ENCODE results near the gene ANP32E.

ANP32E gene

GRCh38 chr1:150185481-150185880, 50.4 kb downstream of the ANP32E start:
- no peak for TF ChIP-seq CTCF (IDR thresholded peaks at IDR 0.05; ENCODE audit: low read depth, low read length, missing control alignments)
- no peak overlapping the region for H3K4me3 ChIP-seq (ENCODE audit: low read depth, low read length)
- no peak for DNase-seq
- no peaks in the 10 kb centered on the region for H3K27me3 ChIP-seq (replicated peaks)
- H3K36me3 ChIP-seq (replicated peaks), result no peaks in the 10 kb centered on the region
- H3K27ac ChIP-seq, result peak overlapping the region; percentile 90
- in situ Hi-C loops (cut with HindIII; ENCODE audit: low pct_ligation_motif_present, low sequenced_read_pairs), result loop anchor here (25.0 kb wide), 1 partner anchor 98 kb away; no protein-coding TSS in a partner anchor

- Histone ChIP-seq H3K4me3 (ENCODE audit: low read depth, low read length) (no peak overlapping the region), H3K27me3 (replicated peaks) (no peaks in the 10 kb centered on the region), H3K36me3 (replicated peaks) (no peaks in the 10 kb centered on the region), H3K27ac (no peak overlapping the region)
- no peak for DNase-seq
- in situ Hi-C loops (cut with HindIII; ENCODE audit: low pct_ligation_motif_present, low sequenced_read_pairs), result loop anchor here (25.0 kb wide), 1 partner anchor 96 kb away; no protein-coding TSS in a partner anchor
- TF ChIP-seq CTCF (IDR thresholded peaks at IDR 0.05; ENCODE audit: low read depth, low read length, missing control alignments), result no peak
Observed at GRCh38 chr1:150183061-150183460, 52.9 kb downstream of the ANP32E start.

- no peaks in the 10 kb centered on the region for H3K27me3 ChIP-seq (replicated peaks)
- DNase-seq, result no peak
- TF ChIP-seq CTCF (IDR thresholded peaks at IDR 0.05; ENCODE audit: low read depth, low read length, missing control alignments), result no peak
- no peak overlapping the region for H3K4me3 ChIP-seq (ENCODE audit: low read depth, low read length)
- in situ Hi-C loops (cut with HindIII; ENCODE audit: low pct_ligation_motif_present, low sequenced_read_pairs), result loop anchor here (25.0 kb wide), 1 partner anchor 95 kb away; no protein-coding TSS in a partner anchor
- H3K36me3 ChIP-seq (replicated peaks), result no peaks in the 10 kb centered on the region
- no peak overlapping the region for H3K27ac ChIP-seq
Observed at GRCh38 chr1:150182247-150182646, 53.7 kb downstream of the ANP32E start.

GRCh38 chr1:150180474-150180873, 55.4 kb downstream of the ANP32E start:
- in situ Hi-C loops (cut with HindIII; ENCODE audit: low pct_ligation_motif_present, low sequenced_read_pairs), result loop anchor here (25.0 kb wide), 1 partner anchor 93 kb away; no protein-coding TSS in a partner anchor
- DNase-seq, result no peak
- no peaks in the 10 kb centered on the region for H3K36me3 ChIP-seq (replicated peaks)
- H3K27ac ChIP-seq, result no peak overlapping the region
- H3K27me3 ChIP-seq (replicated peaks), result no peaks in the 10 kb centered on the region
- TF ChIP-seq CTCF (IDR thresholded peaks at IDR 0.05; ENCODE audit: low read depth, low read length, missing control alignments), result no peak
- H3K4me3 ChIP-seq (ENCODE audit: low read depth, low read length), result no peak overlapping the region

- in situ Hi-C loops (cut with HindIII; ENCODE audit: low pct_ligation_motif_present, low sequenced_read_pairs), result loop anchor here (25.0 kb wide), 1 partner anchor 93 kb away; no protein-coding TSS in a partner anchor
- Histone ChIP-seq H3K36me3 (replicated peaks) (no peaks in the 10 kb centered on the region), H3K27ac (no peak overlapping the region), H3K4me3 (ENCODE audit: low read depth, low read length) (no peak overlapping the region), H3K27me3 (replicated peaks) (no peaks in the 10 kb centered on the region)
- no peak for TF ChIP-seq CTCF (IDR thresholded peaks at IDR 0.05; ENCODE audit: low read depth, low read length, missing control alignments)
- no peak for DNase-seq
Observed at GRCh38 chr1:150179867-150180266, 56.0 kb downstream of the ANP32E start.

GRCh38 chr1:150178548-150178947, 57.4 kb downstream of the ANP32E start:
- Histone ChIP-seq H3K27ac (no peak overlapping the region), H3K4me3 (ENCODE audit: low read depth, low read length) (no peak overlapping the region), H3K36me3 (replicated peaks) (no peaks in the 10 kb centered on the region), H3K27me3 (replicated peaks) (no peaks in the 10 kb centered on the region)
- TF ChIP-seq CTCF (IDR thresholded peaks at IDR 0.05; ENCODE audit: low read depth, low read length, missing control alignments), result no peak
- no peak for DNase-seq
- in situ Hi-C loops (cut with HindIII; ENCODE audit: low pct_ligation_motif_present, low sequenced_read_pairs), result loop anchor here (25.0 kb wide), 1 partner anchor 91 kb away; no protein-coding TSS in a partner anchor
